Astrocyte (in vitro differentiated cells and primary cell): Measurements from ENCODE around the gene TNNI3.

ENCODE experiments used
- CTCF ChIP-seq: IDR thresholded peaks from 2 replicates; pipeline ENCODE4 v1.5.1; 2011; ENCODE audit warnings: low read depth, mild to moderate bottlenecking, inconsistent platforms, low read length, moderate library complexity; ENCODE audit not compliant: insufficient read depth
- EZH2 ChIP-seq: IDR thresholded peaks from 2 replicates; pipeline ENCODE4 v1.6.1; 2012; ENCODE audit warnings: mild to moderate bottlenecking, low read length, inconsistent platforms; ENCODE audit not compliant: insufficient read depth

- TF ChIP-seq CTCF (no peak), EZH2 (no peak)
Observed at GRCh38 chr19:55136399-55137102, 21.0 kb downstream of the TNNI3 start.
